Measurements from ENCODE around the gene KMT2D. TPM values are rescaled to one million over a fixed set of nuclear protein-coding genes. Genes with fewer than 3 reads are reported as not detected.

Gene KMT2D
- total and polyA plus RNA-seq, 2 experiments from 2014 or later = 17.6 to 120 TPM

DNA sequence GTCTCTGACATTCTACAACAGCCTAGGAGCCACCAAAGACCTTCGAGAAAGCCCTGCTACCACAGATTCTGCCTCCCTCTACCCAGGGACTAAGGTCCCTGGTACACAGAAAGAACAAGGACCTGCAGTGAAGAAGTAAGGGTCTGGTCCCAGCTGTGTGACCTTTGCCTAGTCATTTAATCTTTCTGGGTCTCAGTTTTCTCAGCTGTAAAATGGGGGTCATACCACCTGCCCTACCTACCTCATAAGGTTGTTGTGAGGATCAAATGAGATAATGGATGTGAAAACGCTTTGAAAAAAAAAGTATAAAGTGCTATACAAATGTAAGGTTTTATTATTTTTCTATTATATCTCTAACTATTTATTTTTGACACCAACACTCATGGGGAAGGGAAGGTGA lies 36.8 kb downstream of the KMT2D start (continued):
- TF ChIP-seq, protein P1, sequence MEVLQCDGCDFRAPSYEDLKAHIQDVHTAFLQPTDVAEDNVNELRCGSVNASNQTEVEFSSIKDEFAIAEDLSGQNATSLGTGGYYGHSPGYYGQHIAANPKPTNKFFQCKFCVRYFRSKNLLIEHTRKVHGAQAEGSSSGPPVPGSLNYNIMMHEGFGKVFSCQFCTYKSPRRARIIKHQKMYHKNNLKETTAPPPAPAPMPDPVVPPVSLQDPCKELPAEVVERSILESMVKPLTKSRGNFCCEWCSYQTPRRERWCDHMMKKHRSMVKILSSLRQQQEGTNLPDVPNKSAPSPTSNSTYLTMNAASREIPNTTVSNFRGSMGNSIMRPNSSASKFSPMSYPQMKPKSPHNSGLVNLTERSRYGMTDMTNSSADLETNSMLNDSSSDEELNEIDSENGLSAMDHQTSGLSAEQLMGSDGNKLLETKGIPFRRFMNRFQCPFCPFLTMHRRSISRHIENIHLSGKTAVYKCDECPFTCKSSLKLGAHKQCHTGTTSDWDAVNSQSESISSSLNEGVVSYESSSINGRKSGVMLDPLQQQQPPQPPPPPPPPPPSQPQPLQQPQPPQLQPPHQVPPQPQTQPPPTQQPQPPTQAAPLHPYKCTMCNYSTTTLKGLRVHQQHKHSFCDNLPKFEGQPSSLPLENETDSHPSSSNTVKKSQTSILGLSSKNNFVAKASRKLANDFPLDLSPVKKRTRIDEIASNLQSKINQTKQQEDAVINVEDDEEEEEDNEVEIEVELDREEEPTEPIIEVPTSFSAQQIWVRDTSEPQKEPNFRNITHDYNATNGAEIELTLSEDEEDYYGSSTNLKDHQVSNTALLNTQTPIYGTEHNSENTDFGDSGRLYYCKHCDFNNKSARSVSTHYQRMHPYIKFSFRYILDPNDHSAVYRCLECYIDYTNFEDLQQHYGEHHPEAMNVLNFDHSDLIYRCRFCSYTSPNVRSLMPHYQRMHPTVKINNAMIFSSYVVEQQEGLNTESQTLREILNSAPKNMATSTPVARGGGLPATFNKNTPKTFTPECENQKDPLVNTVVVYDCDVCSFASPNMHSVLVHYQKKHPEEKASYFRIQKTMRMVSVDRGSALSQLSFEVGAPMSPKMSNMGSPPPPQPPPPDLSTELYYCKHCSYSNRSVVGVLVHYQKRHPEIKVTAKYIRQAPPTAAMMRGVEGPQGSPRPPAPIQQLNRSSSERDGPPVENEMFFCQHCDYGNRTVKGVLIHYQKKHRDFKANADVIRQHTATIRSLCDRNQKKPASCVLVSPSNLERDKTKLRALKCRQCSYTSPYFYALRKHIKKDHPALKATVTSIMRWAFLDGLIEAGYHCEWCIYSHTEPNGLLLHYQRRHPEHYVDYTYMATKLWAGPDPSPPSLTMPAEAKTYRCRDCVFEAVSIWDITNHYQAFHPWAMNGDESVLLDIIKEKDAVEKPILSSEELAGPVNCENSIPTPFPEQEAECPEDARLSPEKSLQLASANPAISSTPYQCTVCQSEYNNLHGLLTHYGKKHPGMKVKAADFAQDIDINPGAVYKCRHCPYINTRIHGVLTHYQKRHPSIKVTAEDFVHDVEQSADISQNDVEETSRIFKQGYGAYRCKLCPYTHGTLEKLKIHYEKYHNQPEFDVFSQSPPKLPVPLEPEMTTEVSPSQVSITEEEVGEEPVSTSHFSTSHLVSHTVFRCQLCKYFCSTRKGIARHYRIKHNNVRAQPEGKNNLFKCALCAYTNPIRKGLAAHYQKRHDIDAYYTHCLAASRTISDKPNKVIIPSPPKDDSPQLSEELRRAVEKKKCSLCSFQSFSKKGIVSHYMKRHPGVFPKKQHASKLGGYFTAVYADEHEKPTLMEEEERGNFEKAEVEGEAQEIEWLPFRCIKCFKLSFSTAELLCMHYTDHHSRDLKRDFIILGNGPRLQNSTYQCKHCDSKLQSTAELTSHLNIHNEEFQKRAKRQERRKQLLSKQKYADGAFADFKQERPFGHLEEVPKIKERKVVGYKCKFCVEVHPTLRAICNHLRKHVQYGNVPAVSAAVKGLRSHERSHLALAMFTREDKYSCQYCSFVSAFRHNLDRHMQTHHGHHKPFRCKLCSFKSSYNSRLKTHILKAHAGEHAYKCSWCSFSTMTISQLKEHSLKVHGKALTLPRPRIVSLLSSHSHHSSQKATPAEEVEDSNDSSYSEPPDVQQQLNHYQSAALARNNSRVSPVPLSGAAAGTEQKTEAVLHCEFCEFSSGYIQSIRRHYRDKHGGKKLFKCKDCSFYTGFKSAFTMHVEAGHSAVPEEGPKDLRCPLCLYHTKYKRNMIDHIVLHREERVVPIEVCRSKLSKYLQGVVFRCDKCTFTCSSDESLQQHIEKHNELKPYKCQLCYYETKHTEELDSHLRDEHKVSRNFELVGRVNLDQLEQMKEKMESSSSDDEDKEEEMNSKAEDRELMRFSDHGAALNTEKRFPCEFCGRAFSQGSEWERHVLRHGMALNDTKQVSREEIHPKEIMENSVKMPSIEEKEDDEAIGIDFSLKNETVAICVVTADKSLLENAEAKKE (CRISPR knock-in tag; IDR thresholded peaks at IDR 0.05) = no peak
- no peak for TF ChIP-seq POLR2AphosphoS5 (IDR thresholded peaks at IDR 0.05; ENCODE audit: low read depth)

DNA sequence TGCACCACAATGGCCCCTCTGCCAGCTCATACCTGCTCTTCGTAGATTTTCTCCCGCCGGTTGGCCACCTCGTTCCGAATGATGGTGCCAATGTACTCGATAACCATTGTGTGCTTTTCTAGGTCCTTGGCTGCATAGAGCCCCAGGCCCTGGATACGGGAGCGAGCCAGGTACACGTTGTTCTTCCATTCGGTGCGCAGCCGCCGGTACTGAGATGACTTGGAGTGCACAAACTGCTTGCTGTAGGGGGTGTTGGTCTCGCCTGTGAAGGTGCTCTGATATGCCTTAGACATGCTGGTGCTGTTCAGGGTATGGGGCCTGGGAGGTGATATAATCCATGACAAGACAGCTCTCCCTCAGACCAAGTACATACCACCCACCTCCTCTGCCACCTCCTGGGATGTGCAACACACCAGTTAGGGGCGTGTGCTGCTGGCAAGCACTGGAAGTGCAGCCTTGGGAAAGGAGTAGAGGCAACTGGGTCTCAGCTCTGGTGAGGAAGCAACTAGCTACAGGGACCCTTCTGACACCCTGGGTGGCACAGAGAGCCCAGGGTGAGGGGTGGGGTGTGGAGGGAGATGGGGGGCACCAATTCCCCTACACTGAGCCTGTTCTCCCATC lies 37.9 kb downstream of the KMT2D start:
- ATAC-seq (no peak), DNase-seq (ENCODE audit: low spot score) (no peak)
- Mint-ChIP-seq H3K36me3 (ENCODE audit: low read depth) (peaks cover 62% of the 10 kb centered on the region), H3K27ac (no peak overlapping the region), H3K4me3 (no peak overlapping the region), H3K9me3 (no peaks in the 10 kb centered on the region), H3K27me3 (ENCODE audit: insufficient read depth, low read depth, poor library complexity) (peaks cover 7% of the 10 kb centered on the region), H3K4me1 (peaks cover 16% of the 10 kb centered on the region; the same call in 2 of the 3 replicates)
- H3K36me3 ChIP-seq (ENCODE audit: insufficient read depth) = peaks cover 40% of the 10 kb centered on the region
- peaks cover 13% of the 10 kb centered on the region; the same call in 1 of the 2 replicates for H3F3A ChIP-seq (replicated peaks; ENCODE audit: low read depth)
- no peak overlapping the region for H3K4me2 ChIP-seq
- H3K27me3 ChIP-seq (ENCODE audit: insufficient read depth) = no peaks in the 10 kb centered on the region
- H2AFZ ChIP-seq = no peak overlapping the region
- H4K20me1 ChIP-seq (replicated peaks; ENCODE audit: insufficient read depth) = peaks cover 15% of the 10 kb centered on the region
- peaks cover 2% of the 10 kb centered on the region; the same call in 1 of the 2 replicates for H3K4me1 ChIP-seq (ENCODE audit: insufficient read depth)
- no peaks in the 10 kb centered on the region for H3K9me2 ChIP-seq (ENCODE audit: insufficient read depth)
- H3K79me2 ChIP-seq (replicated peaks; ENCODE audit: insufficient read depth) = no peaks in the 10 kb centered on the region
- no peak overlapping the region for H3K4me3 ChIP-seq
- no peak overlapping the region for H3K27ac ChIP-seq (ENCODE audit: low read depth)
- no peak for TF ChIP-seq EZH2 (IDR thresholded peaks at IDR 0.05; ENCODE audit: low read depth, unreplicated experiment)
- TF ChIP-seq ZNF114 (CRISPR knock-in tag; IDR thresholded peaks at IDR 0.05) = no peak
- TF ChIP-seq NANOG (IDR thresholded peaks at IDR 0.05; ENCODE audit: borderline replicate concordance) = no peak
- no peak for TF ChIP-seq STAT1 (IDR thresholded peaks at IDR 0.05; ENCODE audit: unreplicated experiment)
- TF ChIP-seq CREB1 (CRISPR knock-in tag; IDR thresholded peaks at IDR 0.05; ENCODE audit: low read depth) = no peak
- TF ChIP-seq CTCF (conservative IDR thresholded peaks at IDR 0.05; ENCODE audit: low read depth in 2 of 2) = no peak
- TF ChIP-seq EZH2phosphoT487 (IDR thresholded peaks at IDR 0.05; ENCODE audit: unreplicated experiment) = no peak

Data from GM23338 (cell line).